BE2C (cell line): ENCODE measurements around the gene NACC2.

ENCODE experiments used
- DNase-seq: peaks from one replicate; pipeline ENCODE4 v3.0.0-alpha.2; 2020
- H3K27me3 ChIP-seq: fragments of 250-450 bp; sonication (Bioruptor Pico); 2 replicates; pipeline ENCODE4 v1.5.1; 2020; ENCODE audit warnings: mild to moderate bottlenecking
- H3K36me3 ChIP-seq: fragments of 250-450 bp; sonication (Bioruptor Pico); 2 replicates; pipeline ENCODE4 v1.5.1; 2020; ENCODE audit warnings: mild to moderate bottlenecking
- H3K4me1 ChIP-seq: fragments of 250-450 bp; sonication (Bioruptor Pico); 2 replicates; pipeline ENCODE4 v1.5.1; 2020
- H3K4me3 ChIP-seq: 2 replicates; pipeline ENCODE4 v1.5.1; 2011; ENCODE audit warnings: low read depth, low read length
- H3K9me3 ChIP-seq: fragments of 250-450 bp; sonication (Bioruptor Pico); 2 replicates; pipeline ENCODE4 v1.5.1; 2020
- TF ChIP-seq, protein P1 (sequence below): IDR thresholded peaks from 2 replicates; pipeline ENCODE4 v1.5.1; 2012; ENCODE audit warnings: mild to moderate bottlenecking, low read depth, low read length

NACC2 gene

DNA sequence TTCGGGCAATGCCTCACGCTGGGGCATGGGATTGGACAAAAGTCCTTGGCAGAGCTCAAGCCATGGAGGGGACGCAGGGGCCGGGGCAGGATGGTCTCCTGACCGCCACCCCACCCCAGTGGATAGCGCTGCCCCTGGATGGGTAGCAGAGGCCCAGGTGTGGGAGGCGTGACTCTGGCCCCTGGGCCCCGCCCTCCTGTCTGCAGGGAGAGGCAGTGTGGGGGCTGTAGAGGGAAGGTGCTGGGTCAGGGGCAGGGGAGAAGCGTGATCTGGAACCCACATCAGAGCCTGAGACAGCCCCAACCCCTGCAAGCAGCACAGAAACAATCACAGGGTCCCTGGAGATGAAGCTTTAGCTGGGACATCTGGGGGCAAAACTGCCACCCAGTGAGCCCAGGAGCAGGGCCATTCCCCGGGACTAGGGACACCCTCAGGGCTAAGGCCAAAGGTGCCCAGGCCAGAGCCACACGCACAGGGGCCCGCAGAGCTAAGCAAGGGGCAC lies 36.2 kb downstream of the NACC2 start:
- H3K9me3 ChIP-seq: no peaks in the 10 kb centered on the region
- TF ChIP-seq, protein P1, sequence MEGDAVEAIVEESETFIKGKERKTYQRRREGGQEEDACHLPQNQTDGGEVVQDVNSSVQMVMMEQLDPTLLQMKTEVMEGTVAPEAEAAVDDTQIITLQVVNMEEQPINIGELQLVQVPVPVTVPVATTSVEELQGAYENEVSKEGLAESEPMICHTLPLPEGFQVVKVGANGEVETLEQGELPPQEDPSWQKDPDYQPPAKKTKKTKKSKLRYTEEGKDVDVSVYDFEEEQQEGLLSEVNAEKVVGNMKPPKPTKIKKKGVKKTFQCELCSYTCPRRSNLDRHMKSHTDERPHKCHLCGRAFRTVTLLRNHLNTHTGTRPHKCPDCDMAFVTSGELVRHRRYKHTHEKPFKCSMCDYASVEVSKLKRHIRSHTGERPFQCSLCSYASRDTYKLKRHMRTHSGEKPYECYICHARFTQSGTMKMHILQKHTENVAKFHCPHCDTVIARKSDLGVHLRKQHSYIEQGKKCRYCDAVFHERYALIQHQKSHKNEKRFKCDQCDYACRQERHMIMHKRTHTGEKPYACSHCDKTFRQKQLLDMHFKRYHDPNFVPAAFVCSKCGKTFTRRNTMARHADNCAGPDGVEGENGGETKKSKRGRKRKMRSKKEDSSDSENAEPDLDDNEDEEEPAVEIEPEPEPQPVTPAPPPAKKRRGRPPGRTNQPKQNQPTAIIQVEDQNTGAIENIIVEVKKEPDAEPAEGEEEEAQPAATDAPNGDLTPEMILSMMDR: no peak
- H3K36me3 ChIP-seq: no peaks in the 10 kb centered on the region
- H3K4me3 ChIP-seq: no peak overlapping the region
- DNase-seq: peak; percentile 6
- H3K27me3 ChIP-seq: no peaks in the 10 kb centered on the region
- H3K4me1 ChIP-seq: peaks cover 7% of the 10 kb centered on the region

DNA sequence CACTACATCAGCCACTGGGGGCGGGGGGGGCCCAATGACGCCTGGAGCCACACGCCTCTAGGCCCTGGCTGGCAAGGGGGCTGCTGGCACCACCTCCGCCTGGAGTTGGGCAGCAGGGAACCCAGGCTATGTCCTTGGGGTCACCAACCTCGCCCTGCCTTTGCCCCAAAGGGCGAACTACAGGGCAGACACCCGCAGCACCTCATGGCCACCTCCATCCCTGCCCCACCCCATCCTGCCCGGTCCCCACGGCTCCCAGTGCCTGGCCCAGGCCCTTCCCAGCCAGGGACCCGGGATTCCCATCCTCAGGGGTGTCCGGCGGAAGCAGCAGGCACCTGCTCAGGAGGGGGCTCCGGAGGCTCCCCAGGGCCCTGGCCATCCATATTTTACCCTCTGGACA lies 37.0 kb downstream of the NACC2 start:
- H3K27me3 ChIP-seq: no peaks in the 10 kb centered on the region
- DNase-seq: peak; percentile 6
- H3K9me3 ChIP-seq: no peaks in the 10 kb centered on the region
- no peak overlapping the region for H3K4me3 ChIP-seq
- H3K36me3 ChIP-seq: no peaks in the 10 kb centered on the region
- H3K4me1 ChIP-seq: peaks cover 7% of the 10 kb centered on the region
- TF ChIP-seq, protein P1: no peak

DNA sequence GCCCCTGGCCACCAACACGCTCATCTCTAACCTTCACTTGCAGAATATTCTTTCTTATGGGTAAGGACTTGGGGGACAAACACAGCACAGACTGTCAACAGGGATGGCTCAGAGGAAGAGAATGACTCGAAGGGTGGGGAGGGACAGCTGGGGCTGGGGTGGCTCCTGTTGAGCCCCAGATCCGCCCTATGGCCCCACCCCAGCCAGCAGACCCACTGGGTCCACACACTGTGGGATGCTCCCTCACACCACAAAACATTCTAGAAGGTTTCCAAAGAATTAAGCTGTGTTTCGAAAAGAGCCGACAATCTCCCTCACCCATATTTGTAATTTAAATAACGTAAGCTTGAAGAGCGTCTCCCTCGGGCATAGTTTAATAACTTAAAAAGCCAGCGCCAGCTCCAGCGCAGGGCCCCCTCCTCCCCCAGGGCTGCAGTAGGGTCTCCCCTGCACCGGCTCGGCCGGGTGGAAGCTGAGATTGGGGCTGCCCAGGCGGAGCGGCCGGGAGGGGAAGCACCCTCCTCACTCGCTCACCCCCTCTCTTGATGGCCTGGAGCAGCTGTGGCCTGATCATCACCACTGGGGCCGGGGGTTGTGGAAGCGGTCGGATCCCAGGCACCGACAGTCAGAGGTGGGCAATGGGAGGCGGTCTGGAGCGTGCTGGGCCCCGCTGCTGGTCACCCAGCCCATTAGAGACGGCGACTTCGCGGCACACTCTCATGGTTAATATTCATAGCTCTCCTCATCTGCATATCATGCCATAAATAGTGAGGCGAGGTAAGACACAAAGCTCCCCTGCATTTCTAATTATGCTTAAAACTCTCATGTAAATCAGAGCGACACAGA lies 37.6 kb downstream of the NACC2 start:
- Histone ChIP-seq H3K9me3 (no peaks in the 10 kb centered on the region), H3K4me1 (peaks cover 12% of the 10 kb centered on the region), H3K27me3 (no peaks in the 10 kb centered on the region), H3K4me3 (no peak overlapping the region), H3K36me3 (no peaks in the 10 kb centered on the region)
- TF ChIP-seq, protein P1: no peak
- no peak for DNase-seq

DNA sequence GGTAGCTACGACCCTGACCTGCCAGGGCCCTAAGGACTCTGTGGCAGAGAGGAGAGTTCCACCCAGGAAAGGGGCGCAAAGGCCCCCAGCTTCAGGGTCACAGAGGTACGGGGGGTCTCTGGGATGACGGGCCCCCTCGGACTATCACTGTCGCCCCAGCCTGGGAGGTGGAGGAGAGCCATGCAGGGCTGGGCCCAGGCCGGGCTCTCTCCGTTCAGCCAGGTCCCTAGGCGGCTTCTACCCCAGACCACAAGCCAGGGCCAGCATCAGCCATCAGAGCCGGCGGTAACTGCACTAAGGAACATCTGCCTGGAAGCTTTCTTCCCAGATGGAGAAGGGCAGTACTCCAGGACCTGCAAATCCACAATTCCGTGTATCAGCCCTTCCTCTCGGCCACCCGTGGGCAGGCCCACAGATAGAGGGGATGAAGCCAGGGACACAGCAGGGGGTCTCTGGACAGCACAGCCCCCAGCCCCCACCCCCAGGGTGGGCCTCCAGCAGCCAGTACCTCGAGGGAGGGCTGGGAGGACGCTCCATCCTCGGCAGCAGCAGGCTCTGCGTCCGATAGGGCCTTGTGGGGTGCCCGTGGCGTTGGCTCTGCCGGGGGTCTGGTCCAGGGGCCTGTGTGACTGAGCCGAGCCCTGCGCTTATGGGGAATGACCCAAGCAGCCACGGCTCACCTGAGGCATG lies 38.4 kb downstream of the NACC2 start:
- no peak overlapping the region for H3K4me3 ChIP-seq
- peak; percentile 12 for DNase-seq
- H3K4me1 ChIP-seq: peaks cover 12% of the 10 kb centered on the region
- H3K9me3 ChIP-seq: no peaks in the 10 kb centered on the region
- H3K27me3 ChIP-seq: no peaks in the 10 kb centered on the region
- TF ChIP-seq, protein P1: no peak
- no peaks in the 10 kb centered on the region for H3K36me3 ChIP-seq

DNA sequence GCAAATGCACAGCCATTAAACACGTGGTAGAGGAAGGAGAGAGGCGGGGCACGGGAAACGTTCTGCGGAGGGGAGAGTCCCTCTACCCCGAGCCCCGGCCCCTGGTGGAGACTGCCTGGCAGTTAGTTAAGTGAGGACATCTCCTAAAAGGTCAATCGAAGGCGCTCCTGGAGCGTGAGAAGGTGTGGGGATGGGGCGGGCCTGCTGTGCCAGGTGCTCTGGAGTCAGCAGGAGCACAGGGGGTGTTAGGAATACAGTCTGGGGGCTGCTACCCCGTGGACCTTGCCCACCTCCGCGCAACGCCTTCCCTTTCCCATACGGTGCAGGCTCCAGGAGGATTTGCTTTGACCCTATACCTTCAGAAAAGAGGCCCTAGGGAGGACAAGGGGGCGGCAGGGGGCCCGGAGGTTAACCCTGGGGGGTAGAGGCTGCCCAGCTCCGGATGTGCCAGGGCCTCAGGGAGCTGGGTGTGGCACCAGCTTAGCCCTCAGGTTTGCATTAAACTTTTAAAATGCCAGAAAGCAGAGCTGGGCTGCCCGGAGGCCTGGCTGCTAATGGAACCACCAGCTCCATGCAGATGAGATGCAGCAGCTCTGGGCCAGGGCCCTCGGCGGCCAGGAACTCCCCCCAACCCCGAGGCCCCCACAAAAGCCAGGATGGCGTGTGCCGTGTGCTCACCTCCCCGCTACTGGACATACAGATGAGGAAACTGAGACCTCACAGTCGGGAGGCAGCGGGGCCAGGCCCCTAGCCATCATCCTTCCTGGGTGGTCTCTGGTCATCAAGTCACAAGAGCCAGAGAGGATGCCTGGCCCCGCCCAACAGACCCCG lies 39.2 kb downstream of the NACC2 start:
- TF ChIP-seq, protein P1: no peak
- DNase-seq: peak; percentile 15
- Histone ChIP-seq H3K4me3 (no peak overlapping the region), H3K9me3 (no peaks in the 10 kb centered on the region), H3K4me1 (peaks cover 12% of the 10 kb centered on the region), H3K27me3 (no peaks in the 10 kb centered on the region), H3K36me3 (no peaks in the 10 kb centered on the region)
